Common myeloid progenitor, CD34-positive (primary cell): ENCODE measurements around the gene CTRL.

Experiments
- CTCF ChIA-PET: fragments of 350-600 bp; sonication (Branson Sonifier 250); formaldehyde crosslinking; loops from one replicate; lab custom pipeline; 2021; ENCODE audit warnings: antibody characterized with exemption; lab: Charles Lee
- POLR2A ChIA-PET: fragments of 350-600 bp; sonication (Branson Sonifier 250); formaldehyde crosslinking; loops from one replicate; lab custom pipeline; 2021; ENCODE audit warnings: antibody characterized with exemption; lab: Charles Lee
- DNase-seq, 3 donors: peaks; one replicate each; pipeline versions ENCODE4 v3.0.0 to v3.0.0-alpha.2; 2013
- H3K27ac ChIP-seq, 2 experiments: 1 replicate in 1 of 2; 2 replicates in 1 of 2; pipeline ENCODE4 v1.7.0; 2013; ENCODE audit warnings: inconsistent platforms in 2 of 2, low read length in 2 of 2, mild to moderate bottlenecking in 2 of 2, low read depth in 1 of 2, moderate library complexity in 1 of 2; ENCODE audit not compliant: severe bottlenecking in 2 of 2, insufficient read depth in 1 of 2, poor library complexity in 1 of 2
- H3K27me3 ChIP-seq, 5 experiments: replicated peaks in 2 of 5; 1 replicate in 3 of 5; 2 replicates in 2 of 5; pipeline versions ENCODE4 v1.6.1 to v1.7.0; 2013; ENCODE audit warnings: low read length in 4 of 5, mild to moderate bottlenecking in 2 of 5, moderate library complexity in 2 of 5, inconsistent platforms in 1 of 5; ENCODE audit not compliant: insufficient read depth in 5 of 5, control insufficient read depth in 4 of 5
- H3K36me3 ChIP-seq, 4 experiments: 1 replicate in 2 of 4; 2 replicates in 2 of 4; pipeline versions ENCODE4 v1.6.1 to v1.7.0; 2013; ENCODE audit warnings: low read length in 3 of 4, control low read depth in 1 of 4, mild to moderate bottlenecking in 1 of 4; ENCODE audit not compliant: control insufficient read depth in 4 of 4, insufficient read depth in 4 of 4
- H3K4me1 ChIP-seq, 4 experiments: 1 replicate in 3 of 4; 2 replicates in 1 of 4; pipeline versions ENCODE4 v1.6.1 to v1.7.1; 2013; ENCODE audit warnings: low read length in 3 of 4, mild to moderate bottlenecking in 3 of 4, control low read depth in 1 of 4, inconsistent platforms in 1 of 4, moderate library complexity in 1 of 4; ENCODE audit not compliant: control insufficient read depth in 4 of 4, insufficient read depth in 4 of 4; ENCODE audit errors: control extremely low read depth in 1 of 4
- H3K4me3 ChIP-seq, 7 experiments: 1 replicate in 4 of 7; 2 replicates in 3 of 7; pipeline versions ENCODE4 v1.5.1 to v1.7.0; 2013; ENCODE audit warnings: mild to moderate bottlenecking in 7 of 7, low read length in 6 of 7, moderate library complexity in 6 of 7, inconsistent platforms in 2 of 7, low read depth in 2 of 7, control low read depth in 1 of 7; ENCODE audit not compliant: insufficient read depth in 4 of 7, control insufficient read depth in 1 of 7; ENCODE audit errors: extremely low read depth in 1 of 7
- H3K9me3 ChIP-seq, 5 experiments: 1 replicate in 4 of 5; 2 replicates in 1 of 5; pipeline versions ENCODE4 v1.6.1 to v1.7.1; 2013; ENCODE audit warnings: low read length in 4 of 5, mild to moderate bottlenecking in 2 of 5, inconsistent platforms in 1 of 5, low read depth in 1 of 5, moderate library complexity in 1 of 5; ENCODE audit not compliant: control insufficient read depth in 4 of 5, insufficient read depth in 2 of 5; ENCODE audit errors: control extremely low read depth in 1 of 5
- WGBS: methylation state at CpG from one replicate; pipeline ENCODE4 v1.1.5; 2013; ENCODE audit not compliant: insufficient coverage; 5-methylcytosine and 5-hydroxymethylcytosine counted together

The CTRL gene

GRCh38 chr16:67893743-67894399 lies 37.8 kb downstream of the CTRL start:
- no peaks in the 10 kb centered on the region for H3K9me3 ChIP-seq
- H3K27me3 ChIP-seq = no peaks in the 10 kb centered on the region
- H3K4me1 ChIP-seq = peaks cover 13 to 24% (median 17%) of the 10 kb centered on the region in 4 experiments
- CTCF ChIA-PET = interaction anchor here (0.6 to 15.2 kb wide), 6 partner anchors 12 to 556 kb away, joined by 3 to 216 read pairs (median 4); partner anchors contain the start of gene PSMB10
- peak overlapping the region; percentile 91 to 96 for H3K27ac ChIP-seq
- POLR2A ChIA-PET = no interaction called here
- DNase-seq = no peak
- H3K36me3 ChIP-seq = peaks cover 0 to 3% (median 0%) of the 10 kb centered on the region in 4 experiments
- peak overlapping the region; percentile 87 to 98 (median 94) for H3K4me3 ChIP-seq
- 40% methylated on average over 14 of the region's 14 CpGs for WGBS

- whole genome bisulfite sequencing = 0% methylated on average over 58 of the region's 90 CpGs
- CTCF ChIA-PET = interaction anchor here (0.6 to 20.3 kb wide), 11 partner anchors 10 to 555 kb away, joined by 3 to 359 read pairs (median 4); partner anchors contain the start of genes CTRL and PSMB10
- H3K36me3 ChIP-seq = peaks cover 0 to 3% (median 0%) of the 10 kb centered on the region in 4 experiments
- DNase-seq = peak; percentile 93 to 94 (median 94)
- H3K27me3 ChIP-seq = no peaks in the 10 kb centered on the region
- H3K4me1 ChIP-seq = peaks cover 11 to 19% (median 14%) of the 10 kb centered on the region in 4 experiments
- H3K9me3 ChIP-seq = no peaks in the 10 kb centered on the region
- peak within 1 kb of the TSS; percentile 91 to 96 for H3K27ac ChIP-seq
- POLR2A ChIA-PET = no interaction called here
- H3K4me3 ChIP-seq = peak within 1 kb of the TSS; percentile 87 to 98 (median 94)
Measured at GRCh38 chr16:67892899-67893742, 38.5 kb downstream of the CTRL start, which contains the start of gene PSKH1. Gene PSKH1 (plus strand): TSS chr16:67893254. CDS start chr16:67908750, 15,496 bp downstream.

- ChIA-PET CTCF (interaction anchor here (1.2 to 20.3 kb wide), 7 partner anchors 9 to 77 kb away, joined by 3 to 359 read pairs (median 6); partner anchors contain the start of genes CTRL and PSMB10), POLR2A (interaction anchor here (0.6 kb wide), 1 partner anchor 49 kb away, joined by 4 read pairs; no protein-coding TSS in a partner anchor)
- WGBS = no CpG with 5 or more reads among the region's 5 CpGs
- peak overlapping the region in 1 of 2 experiments; percentile 96 for H3K27ac ChIP-seq
- no peaks in the 10 kb centered on the region for H3K27me3 ChIP-seq
- H3K4me1 ChIP-seq = peaks cover 11 to 19% (median 14%) of the 10 kb centered on the region in 4 experiments
- H3K9me3 ChIP-seq = no peaks in the 10 kb centered on the region
- peak in 1 of 3 donors; percentile 10 for DNase-seq
- H3K36me3 ChIP-seq = peaks cover 0 to 3% (median 0%) of the 10 kb centered on the region in 4 experiments
- H3K4me3 ChIP-seq = peak overlapping the region; percentile 7 to 98 (median 90)
Measured at GRCh38 chr16:67892375-67892774, 39.3 kb downstream of the CTRL start.

GRCh38 chr16:67888331-67888730 lies 43.3 kb downstream of the CTRL start:
- Histone ChIP-seq H3K36me3 (peaks cover 2 to 31% (median 23%) of the 10 kb centered on the region in 4 experiments), H3K4me1 (peaks cover 0 to 7% (median 2%) of the 10 kb centered on the region in 4 experiments), H3K4me3 (no peak overlapping the region), H3K27ac (no peak overlapping the region), H3K27me3 (no peaks in the 10 kb centered on the region), H3K9me3 (no peaks in the 10 kb centered on the region)
- ChIA-PET POLR2A (no interaction called here), CTCF (interaction anchor here (0.9 to 20.3 kb wide), 4 partner anchors 9 to 72 kb away, joined by 3 to 359 read pairs (median 114); partner anchors contain the start of genes CTRL and PSMB10)
- WGBS = no CpG with 5 or more reads among the region's 3 CpGs
- no peak for DNase-seq

GRCh38 chr16:67886387-67886786 lies 45.3 kb downstream of the CTRL start:
- ChIA-PET CTCF (interaction anchor here (0.6 to 20.3 kb wide), 12 partner anchors 9 to 344 kb away, joined by 3 to 359 read pairs (median 4); partner anchors contain the start of genes CTRL, EDC4 and PSMB10), POLR2A (no interaction called here)
- no peaks in the 10 kb centered on the region for H3K4me1 ChIP-seq
- H3K27ac ChIP-seq = no peak overlapping the region
- WGBS = 84% methylated on average over 3 of the region's 5 CpGs
- H3K27me3 ChIP-seq = no peaks in the 10 kb centered on the region
- no peak for DNase-seq
- no peaks in the 10 kb centered on the region for H3K9me3 ChIP-seq
- H3K36me3 ChIP-seq = peaks cover 2 to 50% (median 41%) of the 10 kb centered on the region in 4 experiments
- no peak overlapping the region for H3K4me3 ChIP-seq

- 97% methylated on average over 15 of the region's 19 CpGs for WGBS
- Histone ChIP-seq H3K4me1 (no peaks in the 10 kb centered on the region), H3K36me3 (peaks cover 4 to 54% (median 45%) of the 10 kb centered on the region in 4 experiments)
Measured at GRCh38 chr16:67885976-67886375, 45.7 kb downstream of the CTRL start.

More at GRCh38 chr16:67885976-67886375, 45.7 kb downstream of the CTRL start:
- no peak for DNase-seq
- H3K9me3 ChIP-seq = no peaks in the 10 kb centered on the region
- CTCF ChIA-PET = interaction anchor here (0.6 to 20.3 kb wide), 14 partner anchors 8 to 344 kb away, joined by 3 to 359 read pairs (median 4); partner anchors contain the start of genes CTRL, EDC4 and PSMB10
- no peak overlapping the region for H3K4me3 ChIP-seq
- H3K27me3 ChIP-seq = no peaks in the 10 kb centered on the region
- H3K27ac ChIP-seq = no peak overlapping the region
- POLR2A ChIA-PET = no interaction called here
